ENCODE data around the gene RHOBTB1.
"Not testable (repeated sequence)": the region's sequence is repeated elsewhere in the genome, so short reads cannot be mapped to it uniquely, and the experiment has no call there.

The RHOBTB1 gene

GRCh38 chr10:60944058-60944909, at the start of gene RHOBTB1:
TSS of gene RHOBTB1 (minus strand) at chr10:60944185. CDS start at chr10:60911542, 32,643 bp downstream.
- peak; percentile 93 for DNase-seq

GRCh38 chr10:60992636-60993035, 48.7 kb upstream of the RHOBTB1 start:
- DNase-seq: no peak

DNA sequence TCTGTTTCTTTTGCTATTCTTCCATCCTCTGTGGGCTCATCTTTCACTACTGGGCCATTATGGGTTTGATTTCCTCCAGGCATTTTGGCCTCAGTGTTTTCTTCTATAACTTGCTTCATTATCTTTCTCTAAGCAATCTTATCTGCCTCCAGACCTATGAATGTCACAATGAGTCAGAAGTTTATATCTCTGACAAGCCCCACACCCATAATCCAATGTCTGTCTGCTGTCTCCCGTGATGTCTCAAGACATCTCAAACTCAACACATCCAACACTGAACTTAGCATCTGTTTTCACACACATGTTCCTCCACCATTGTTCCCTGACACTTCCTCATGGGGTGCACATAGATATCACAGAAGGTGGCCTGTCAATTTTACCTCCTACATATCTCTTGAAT, 46.7 kb upstream of the RHOBTB1 start:
- DNase-seq: no peak

DNA sequence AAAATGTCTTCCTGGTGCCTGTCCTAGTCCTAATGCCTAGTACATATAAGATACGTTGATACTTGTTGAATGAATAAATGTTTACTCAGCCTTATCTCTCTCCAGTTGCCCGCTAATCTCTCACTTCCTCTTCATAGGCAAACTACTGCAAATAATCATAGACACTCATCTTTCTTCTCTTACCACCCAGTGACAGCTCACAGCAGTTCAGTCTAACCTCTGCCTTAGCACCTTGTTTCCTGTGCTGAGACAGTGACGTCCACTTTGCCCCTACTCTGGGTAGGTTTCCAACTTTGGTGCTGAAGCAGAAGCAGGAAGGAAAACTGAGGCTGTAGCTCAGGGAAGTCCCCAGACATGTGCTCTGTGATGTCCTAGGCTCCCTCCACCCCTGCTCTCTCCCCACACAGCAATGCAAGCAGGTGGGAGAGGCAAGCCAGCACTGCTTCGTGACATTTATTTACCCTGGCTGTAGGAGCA, 45.5 kb upstream of the RHOBTB1 start:
- DNase-seq: no peak

DNA sequence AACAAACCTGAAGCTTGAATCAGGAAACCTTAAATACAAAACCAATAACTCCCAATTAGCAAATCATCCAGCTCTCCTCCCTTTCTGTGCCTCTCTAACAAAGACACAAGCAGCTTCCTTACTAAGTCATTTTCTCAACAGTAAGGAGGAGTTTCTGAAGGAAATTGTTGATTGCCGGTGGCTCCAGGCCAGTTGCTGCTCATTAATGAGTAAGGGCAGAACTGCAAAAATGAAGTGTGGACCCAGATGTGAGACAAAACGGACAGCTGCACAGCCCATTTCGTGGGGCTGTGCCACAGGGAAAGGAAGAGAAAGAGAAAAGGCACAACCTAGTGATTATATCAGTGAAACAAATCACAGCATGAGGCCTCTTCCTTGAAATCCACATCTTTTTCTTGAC, 42.8 kb upstream of the RHOBTB1 start:
- no peak for DNase-seq

DNA sequence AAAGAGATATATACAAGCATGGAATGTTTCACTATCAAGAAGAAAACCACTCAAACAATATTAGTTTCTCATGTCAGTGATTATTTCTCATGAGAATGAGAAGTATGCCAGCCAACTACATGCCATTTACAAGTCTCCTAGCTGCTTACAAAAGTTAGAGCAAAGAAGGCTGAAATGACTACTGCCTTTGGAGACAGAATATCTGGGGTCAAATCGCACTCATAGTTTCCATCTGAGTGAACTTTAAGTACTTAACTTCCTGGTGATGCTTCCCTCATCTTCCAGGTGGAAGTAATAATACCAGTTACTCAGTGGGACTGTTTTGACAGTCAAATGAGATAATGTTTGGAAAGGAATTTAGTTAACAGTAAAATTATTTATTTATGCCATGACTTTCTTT, 42.0 kb upstream of the RHOBTB1 start:
- no peak for DNase-seq

GRCh38 chr10:60980997-60981396, 37.0 kb upstream of the RHOBTB1 start:
- DNase-seq: no peak

- no peak for DNase-seq
These were observed 35.7 kb upstream of the RHOBTB1 start for GRCh38 chr10:60979667-60980104.

DNA sequence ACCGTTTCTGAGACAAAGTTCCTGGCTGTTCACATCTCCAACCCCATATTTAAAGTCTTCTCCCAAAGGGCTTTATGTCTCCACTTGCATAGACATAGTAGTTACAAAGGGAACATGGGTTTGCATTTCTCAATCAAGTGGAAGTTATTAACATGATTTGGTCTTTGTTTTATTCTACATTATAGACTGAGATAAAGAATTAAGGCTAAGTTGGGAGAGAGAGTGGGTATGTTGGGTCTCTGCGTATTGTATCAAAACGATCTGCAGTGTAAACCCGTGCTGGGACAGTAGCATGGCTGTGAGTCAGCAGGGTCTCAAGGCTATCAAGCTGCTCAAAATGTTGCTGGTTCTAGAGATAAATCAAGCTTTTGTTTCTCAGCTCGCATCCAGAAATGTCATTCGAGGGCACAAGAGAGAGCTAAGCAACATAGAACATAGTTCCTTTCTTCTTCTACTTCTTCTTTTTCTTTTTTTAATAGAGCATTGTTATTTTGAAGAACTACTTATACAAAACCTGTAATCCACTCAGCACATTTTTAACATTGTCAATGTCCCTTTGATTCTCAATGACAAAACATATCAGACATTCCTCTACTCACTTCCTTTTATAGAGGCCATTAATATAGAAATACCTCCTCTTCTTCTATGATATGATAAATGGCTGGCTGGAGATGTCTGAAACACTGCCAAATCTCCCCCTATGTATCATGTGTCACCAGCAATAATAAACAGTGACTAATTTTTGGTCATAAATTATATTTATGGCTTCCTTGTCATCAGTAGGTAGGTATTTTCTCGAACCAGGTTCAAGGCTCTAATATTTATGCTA, 34.5 kb upstream of the RHOBTB1 start:
- DNase-seq: no peak

- no peak for DNase-seq
These were observed 33.5 kb upstream of the RHOBTB1 start for GRCh38 chr10:60977161-60978122.

DNA sequence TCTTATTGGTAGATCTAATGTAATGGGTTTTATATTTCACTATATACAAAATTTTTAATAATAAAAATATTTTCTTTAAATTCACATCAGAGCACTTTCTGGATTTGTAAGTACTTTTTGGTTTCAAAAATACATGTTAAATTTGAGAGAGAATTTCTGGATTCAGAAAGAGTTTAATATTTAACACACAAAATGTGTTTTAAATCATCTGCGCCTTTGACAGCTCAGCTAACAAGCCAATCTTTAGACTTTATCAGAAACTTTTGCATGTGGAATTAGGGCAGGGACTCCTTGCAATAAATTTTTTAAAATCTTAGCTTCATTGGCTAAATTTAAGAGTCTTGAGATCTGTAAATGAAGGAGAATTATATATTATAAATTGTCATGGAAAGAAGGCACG, 32.7 kb upstream of the RHOBTB1 start:
- DNase-seq: no peak

GRCh38 chr10:60975716-60976115, 31.7 kb upstream of the RHOBTB1 start:
- no peak for DNase-seq

DNA sequence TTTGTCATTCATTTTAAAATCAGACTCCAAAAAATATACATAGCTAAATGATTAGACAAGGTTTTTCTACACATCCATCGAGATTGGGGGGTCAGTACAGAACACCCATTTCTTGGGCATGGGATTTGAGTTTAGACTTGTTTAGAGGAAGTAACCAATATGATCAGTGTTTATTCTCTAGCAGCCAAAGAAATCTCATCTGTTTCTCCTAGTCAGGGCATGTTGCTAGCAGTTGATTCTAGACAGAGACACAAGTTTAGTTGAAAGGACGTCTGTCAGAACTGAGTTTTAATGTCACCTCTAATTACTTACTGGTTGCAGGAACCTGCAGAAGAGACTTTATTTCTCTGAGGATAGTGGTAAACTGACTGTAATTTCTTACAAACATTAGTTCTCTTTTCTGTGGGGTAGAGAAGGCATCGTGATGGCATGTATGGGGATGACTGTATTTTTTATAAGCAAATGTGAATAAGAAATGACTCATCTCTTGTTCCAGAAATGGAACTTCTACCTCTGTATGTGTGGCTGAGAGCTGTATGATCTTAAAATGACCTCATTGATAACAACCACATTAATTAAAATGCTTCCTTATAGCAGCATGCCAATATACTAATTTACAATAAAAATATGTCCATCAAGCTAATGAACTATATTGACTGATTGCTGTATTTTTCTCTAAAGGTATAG, 30.6 kb upstream of the RHOBTB1 start:
- DNase-seq: no peak

DNA sequence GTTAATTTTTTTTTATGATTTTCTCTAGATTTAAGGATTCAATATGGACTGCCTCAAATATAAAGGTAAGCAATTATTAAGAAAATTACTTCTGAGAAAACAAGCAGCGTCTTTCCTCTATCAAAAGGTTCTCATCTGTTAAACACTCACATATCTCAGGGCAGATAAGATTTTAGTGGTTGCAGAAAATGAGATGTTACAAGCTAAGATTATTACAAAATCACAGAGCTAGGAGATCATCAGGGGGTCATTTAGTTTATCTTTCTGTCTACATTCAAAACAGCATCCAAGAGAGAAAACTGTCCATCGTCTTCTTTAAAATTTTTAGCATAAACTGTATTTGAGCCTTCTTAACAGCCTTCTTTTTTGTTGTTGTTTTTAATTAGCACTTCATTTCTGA, 29.1 kb upstream of the RHOBTB1 start:
- no peak for DNase-seq

DNA sequence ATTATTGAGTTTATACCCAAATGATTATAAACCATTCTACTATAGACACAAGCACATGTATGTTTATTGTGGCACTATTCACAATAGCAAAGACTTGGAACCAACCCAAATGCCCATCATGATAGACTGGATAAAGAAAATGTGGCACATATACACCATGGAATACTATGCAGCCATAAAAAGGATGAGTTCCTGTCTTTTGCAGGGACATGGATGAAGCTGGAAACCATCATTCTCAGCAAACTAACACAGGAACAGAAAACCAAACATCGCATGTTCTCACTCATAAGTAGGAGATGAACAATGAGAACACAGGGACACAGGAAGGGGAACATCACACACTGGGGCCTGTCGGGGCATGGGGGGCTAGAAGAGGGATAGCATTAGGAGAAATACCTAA, 28.2 kb upstream of the RHOBTB1 start:
- DNase-seq: not testable (repeated sequence)

- no peak for DNase-seq
These were observed 26.5 kb upstream of the RHOBTB1 start for GRCh38 chr10:60970526-60970925.

GRCh38 chr10:60968504-60968903, 24.5 kb upstream of the RHOBTB1 start:
- DNase-seq: no peak

- no peak for DNase-seq
These were observed 24.0 kb upstream of the RHOBTB1 start for GRCh38 chr10:60967854-60968484.

DNA sequence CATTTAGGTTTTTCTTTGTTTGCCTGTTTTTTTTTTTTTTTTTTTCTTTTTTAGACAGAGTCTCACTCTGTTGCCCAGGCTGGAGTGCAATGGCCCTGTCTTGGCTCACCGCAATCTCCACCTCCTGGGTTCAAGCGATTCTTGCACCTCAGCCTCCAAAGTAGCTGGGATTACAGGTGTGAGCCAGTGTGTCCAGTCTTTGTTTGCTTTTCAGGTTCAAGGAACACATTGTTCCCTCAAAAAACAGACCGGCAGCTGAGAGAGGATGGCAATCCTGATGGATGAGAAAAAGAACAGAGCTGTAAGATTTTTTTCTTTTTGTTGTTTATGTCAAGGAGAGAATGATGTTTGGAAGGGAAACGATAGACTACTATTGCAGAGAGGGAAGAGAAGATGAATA, 23.3 kb upstream of the RHOBTB1 start:
- DNase-seq: no peak

- no peak for DNase-seq
These were observed 21.7 kb upstream of the RHOBTB1 start for GRCh38 chr10:60965696-60966095.
